SK-N-MC (cell line): ENCODE measurements around the gene BBS4.

Experiments
- EZH2 ChIP-seq: fragments of 200-600 bp; sonication (generic); IDR thresholded peaks from one replicate; pipeline ENCODE4 v1.6.1; 2017; ENCODE audit warnings: antibody characterized with exemption
- FOXP2 ChIP-seq: optimal IDR thresholded peaks from 2 replicates; pipeline ENCODE3; 2011; ENCODE audit warnings: mild to moderate bottlenecking, moderate library complexity; ENCODE audit not compliant: insufficient read depth; ENCODE audit errors: extremely low read length, control extremely low read depth
- POLR2AphosphoS5 ChIP-seq: IDR thresholded peaks from 2 replicates; pipeline ENCODE4 v1.6.1; 2012; ENCODE audit warnings: mild to moderate bottlenecking, low read depth, low read length, borderline replicate concordance

DNA sequence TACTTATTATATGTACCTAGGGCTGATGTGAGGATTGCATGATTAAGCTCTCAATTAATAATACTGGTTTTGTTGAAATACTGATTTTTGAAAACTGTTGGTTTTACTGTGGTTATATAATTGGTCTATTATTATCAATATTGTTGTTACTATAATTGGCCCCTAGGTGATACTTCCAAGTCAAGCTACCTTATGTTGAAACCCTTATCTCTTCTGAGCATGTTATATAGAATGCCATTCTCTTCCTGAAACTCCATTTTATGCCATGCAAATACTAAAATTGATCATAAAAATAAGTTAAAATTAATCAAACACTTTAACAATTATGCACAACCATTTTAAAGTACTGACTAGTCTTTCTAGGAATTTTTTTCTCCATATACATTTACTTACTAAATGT is 46.1 kb downstream of the BBS4 start:
- TF ChIP-seq POLR2AphosphoS5 = no peak
- no peak for TF ChIP-seq EZH2
- TF ChIP-seq FOXP2 = no peak
